OCI-M1 (cell line): ENCODE measurements around the gene XPO6.
"Not testable (repeated sequence)": the region's sequence is repeated elsewhere in the genome, so short reads cannot be mapped to it uniquely, and the experiment has no call there.

Source experiments
- DNase-seq: peaks from one replicate; lab custom pipeline; 2025; lab: John Stamatoyannopoulos, UW

The XPO6 gene, protein sequence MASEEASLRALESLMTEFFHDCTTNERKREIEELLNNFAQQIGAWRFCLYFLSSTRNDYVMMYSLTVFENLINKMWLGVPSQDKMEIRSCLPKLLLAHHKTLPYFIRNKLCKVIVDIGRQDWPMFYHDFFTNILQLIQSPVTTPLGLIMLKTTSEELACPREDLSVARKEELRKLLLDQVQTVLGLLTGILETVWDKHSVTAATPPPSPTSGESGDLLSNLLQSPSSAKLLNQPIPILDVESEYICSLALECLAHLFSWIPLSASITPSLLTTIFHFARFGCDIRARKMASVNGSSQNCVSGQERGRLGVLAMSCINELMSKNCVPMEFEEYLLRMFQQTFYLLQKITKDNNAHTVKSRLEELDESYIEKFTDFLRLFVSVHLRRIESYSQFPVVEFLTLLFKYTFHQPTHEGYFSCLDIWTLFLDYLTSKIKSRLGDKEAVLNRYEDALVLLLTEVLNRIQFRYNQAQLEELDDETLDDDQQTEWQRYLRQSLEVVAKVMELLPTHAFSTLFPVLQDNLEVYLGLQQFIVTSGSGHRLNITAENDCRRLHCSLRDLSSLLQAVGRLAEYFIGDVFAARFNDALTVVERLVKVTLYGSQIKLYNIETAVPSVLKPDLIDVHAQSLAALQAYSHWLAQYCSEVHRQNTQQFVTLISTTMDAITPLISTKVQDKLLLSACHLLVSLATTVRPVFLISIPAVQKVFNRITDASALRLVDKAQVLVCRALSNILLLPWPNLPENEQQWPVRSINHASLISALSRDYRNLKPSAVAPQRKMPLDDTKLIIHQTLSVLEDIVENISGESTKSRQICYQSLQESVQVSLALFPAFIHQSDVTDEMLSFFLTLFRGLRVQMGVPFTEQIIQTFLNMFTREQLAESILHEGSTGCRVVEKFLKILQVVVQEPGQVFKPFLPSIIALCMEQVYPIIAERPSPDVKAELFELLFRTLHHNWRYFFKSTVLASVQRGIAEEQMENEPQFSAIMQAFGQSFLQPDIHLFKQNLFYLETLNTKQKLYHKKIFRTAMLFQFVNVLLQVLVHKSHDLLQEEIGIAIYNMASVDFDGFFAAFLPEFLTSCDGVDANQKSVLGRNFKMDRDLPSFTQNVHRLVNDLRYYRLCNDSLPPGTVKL

DNA sequence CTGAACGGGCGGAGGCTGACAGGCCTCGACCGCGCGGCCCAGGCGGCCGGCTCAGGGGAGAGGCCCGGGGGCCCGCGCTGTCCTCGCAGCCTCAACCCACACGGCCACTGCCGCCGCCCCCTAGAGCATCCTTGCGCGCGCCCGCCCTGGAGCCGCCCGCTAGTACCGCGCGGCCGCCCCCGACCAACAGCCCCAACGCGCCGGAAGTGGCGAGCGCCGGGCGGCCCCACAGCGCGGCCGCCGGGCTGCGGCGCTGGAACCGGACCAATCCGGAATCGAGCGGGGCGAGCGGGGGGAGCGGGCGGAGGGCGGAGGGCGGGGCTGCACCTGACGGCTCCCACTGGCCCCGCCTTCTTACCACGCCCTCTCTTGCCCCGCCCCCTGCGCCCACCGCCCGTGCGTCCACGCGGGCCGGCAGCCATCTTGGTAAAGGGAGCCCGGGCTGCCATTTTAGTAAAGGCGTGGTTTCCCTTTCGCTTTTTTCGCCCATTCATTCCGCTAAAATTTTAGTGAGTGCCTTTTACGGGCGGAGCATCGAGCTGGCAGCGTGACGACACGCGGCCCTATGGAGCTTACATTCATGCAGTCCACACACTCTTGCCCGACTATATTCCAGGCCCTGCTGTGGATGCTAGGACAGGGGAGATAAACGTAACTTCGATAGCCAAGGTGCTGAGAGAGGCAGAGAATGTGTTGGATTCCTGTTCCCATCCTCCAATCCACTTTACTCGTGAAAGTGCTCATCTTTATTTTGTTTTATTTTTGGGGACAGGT is at the start of gene XPO6:
TSS of gene XPO6 (minus strand) at position 208 of the 774 bp plus-strand sequence. CDS start 597 bp downstream, outside the sequence.
- peak; percentile 98 for DNase-seq

DNA sequence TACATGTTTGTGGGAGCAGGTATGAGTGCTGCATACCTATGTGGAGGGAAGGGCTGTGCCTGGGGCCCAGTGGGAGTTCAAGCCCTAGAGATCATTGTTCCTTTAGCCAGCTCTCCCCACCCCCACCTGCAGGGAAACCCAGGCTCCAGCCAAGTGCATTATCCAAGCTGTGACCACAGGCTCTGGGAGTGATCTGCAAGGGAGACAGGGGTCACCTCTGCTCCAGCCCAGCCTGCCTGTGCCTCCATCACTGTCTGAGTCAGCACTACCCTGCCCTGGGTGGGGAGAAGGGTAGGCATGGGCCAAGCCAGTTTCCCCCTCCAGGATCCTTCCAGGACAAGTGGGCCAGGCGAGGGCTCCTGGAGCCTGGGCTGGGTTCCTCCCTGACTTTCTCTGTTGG is 48.4 kb upstream of the XPO6 start:
- no peak for DNase-seq

DNA sequence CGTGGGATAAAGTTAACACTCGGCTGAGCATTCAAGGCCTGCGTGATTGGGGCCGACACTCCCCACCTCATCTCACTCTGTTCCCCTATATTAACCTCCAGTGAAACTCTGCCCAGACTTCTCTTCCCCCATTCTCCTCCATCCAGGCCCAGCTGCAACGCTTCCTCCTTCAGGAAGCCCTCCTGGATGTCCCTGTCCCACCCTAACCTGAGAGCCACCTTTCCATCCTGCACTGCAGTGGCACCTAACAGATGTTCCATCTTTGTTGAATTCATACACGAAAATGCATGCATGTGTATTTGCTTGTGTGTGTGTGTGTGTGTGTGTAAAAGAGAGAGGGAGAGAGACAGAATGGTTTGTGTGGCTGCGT is 48.0 kb upstream of the XPO6 start:
- no peak for DNase-seq

DNA sequence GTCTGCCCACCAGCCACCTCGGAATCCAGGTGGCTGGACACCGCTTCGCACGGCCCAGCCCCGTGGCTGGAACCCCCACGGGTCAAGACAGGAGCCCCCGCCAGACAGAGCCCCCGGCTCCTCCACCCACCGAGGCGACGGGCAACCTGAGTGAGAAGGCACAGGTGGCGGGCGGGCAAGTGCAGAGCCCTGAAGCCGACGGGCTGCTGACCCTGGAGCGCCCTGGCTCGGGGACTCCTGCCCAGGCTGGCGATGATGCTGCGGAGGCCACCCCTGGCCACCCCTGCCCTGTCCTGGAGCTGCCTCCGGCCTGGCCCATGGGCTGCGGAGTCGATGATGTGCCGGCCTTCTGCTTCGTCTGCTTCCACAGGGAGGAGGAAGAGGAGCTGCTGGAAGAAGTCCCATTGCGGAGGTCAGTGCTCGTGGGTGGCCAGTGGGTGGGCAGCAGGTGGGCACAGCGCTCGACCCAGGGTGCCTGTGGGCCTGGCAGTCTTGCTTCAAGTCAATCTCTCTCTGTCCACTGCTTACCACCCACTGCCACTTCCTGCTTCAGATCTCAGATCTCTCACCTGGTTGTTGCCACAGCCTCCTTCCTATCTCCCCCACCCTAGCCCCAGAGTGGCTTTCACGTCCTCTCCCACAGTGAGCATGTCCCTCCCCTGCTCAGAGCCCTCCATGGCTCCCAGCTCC is 47.5 kb upstream of the XPO6 start:
- no peak for DNase-seq

DNA sequence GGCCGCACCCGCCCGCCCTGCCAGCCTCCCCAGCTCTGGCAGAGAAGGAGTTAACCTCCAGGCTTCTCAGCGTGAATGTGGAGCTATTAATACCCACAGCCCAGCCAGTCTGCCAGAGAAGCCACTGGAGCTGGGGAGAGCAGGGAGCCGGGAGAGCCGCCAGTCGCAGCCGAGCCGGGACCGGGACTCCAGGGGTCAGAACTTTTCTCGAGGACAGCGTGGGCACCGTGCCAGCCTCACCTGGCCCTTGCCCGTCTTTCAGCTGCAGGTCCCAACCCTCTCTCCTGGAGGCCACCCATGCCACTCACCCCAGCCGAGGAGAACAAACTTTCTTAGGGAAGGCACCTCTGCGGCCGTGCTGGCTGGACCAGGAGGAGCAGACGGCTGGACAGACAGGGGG is 46.8 kb upstream of the XPO6 start:
- no peak for DNase-seq

DNA sequence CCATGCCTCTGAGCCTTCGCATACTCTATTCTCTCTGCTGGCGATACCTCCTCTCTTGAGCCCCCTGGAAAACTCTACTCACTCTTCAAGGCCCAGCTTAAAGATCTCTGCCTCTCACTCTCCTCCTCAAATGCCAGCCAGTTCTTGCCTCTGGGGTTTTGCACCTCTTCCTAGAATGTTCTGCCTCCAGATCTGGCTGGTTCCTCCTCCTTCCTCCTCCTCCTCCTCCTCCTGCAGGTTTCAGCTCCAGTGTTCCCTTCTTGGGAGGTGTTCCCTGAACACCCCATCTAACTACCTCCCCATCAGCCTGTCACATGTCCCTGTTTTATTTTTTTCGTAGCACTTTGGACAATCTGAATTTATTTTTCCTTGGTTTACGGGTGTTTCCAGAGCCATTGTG is 45.5 kb upstream of the XPO6 start:
- DNase-seq = no peak

DNA sequence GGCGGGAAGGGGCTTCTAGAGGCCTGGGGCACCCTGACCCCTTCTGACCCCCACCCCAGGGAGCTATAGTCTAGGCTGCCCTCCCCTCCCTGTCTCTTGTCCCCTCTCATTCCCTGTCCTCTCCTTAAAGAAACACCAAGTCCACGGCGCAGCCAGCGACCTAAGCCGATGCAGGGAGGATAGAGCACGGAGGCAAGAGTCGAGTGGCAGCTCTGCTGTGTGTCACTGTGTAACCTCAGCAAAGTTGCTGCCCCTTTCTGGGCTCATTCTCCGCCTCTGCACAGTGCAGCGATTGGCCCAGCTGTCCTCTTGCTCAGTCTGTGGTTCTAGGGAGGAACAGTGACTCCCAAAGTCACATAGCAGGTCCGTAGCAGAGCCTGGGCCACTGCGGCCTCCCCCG is 44.1 kb upstream of the XPO6 start:
- no peak for DNase-seq

DNA sequence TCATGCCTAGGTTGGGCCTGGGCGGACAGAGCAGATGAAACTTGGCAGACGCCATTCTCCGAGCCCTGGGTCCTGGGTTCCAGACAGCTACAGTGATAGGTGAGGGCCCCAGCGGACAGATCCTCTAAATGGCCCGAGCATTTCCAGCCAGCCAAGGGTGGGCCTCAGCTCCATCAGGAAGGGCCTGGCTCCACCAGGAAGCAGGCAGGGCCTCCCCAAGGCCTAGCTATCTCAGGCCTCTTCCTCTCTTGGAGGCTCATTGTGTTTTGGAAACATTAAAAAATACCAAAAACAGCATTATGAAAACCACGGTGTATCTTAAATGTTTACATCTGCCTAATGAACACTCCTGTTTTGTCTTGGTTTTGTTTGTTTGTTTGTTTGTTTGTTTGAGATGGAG is 42.4 kb upstream of the XPO6 start:
- DNase-seq = no peak

DNA sequence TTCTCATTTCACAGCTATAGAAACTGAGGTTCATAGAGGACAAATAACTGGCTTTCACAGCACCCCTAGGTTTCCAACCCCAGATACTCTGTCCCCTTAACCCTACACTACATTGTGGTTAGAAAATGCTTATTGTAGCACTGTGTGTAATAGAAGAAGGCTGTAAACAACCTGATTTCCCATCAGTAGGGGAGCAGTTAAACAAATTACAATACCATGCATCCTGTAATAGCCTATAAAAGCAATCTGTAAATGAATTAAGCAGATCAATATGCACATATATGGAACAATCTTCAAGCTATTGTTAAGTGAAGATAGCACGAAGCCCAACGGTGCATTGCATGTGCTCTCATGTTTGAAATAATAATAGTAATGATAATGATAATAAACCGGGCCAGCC is 39.2 kb upstream of the XPO6 start:
- no peak for DNase-seq

DNA sequence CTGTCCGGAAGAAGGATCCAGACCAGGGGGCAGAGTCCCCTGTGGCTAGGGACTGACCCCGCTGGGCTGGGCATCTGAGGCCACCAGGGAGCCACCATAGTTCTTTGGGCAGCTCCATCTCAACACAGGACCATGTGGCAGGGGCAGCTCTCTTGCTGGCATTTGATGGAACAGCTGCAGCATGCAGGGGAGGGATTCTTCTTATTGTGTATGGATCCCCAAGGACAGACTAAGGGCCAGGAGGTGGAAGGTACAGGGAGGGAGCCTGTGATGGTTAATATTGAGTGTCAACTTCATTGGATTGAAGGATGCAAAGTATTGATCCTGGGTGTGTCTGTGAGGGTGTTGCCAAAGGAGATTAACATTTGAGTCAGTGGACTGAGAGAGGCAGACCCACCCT is 37.7 kb upstream of the XPO6 start:
- DNase-seq = not testable (repeated sequence)

DNA sequence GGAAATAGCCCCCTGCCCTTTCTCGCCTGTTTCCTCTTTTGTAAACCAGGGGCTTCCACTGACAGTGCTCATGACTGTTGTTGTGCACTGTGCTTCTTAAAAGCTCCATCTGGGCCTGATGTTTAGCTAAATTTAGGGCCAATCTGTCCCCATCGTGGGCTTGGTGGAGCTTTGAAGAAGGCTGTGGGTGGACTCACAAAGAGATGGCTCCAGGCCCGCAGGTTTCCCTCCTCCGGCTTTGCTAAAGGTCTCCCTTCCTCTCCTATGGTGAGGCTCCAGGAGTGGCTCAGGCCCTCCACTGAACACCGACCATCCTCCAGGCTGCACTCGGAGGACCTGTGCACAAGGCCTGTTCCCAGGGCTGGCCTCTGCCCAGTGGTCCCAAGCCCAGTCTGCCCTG is 30.2 kb upstream of the XPO6 start:
- DNase-seq = no peak

DNA sequence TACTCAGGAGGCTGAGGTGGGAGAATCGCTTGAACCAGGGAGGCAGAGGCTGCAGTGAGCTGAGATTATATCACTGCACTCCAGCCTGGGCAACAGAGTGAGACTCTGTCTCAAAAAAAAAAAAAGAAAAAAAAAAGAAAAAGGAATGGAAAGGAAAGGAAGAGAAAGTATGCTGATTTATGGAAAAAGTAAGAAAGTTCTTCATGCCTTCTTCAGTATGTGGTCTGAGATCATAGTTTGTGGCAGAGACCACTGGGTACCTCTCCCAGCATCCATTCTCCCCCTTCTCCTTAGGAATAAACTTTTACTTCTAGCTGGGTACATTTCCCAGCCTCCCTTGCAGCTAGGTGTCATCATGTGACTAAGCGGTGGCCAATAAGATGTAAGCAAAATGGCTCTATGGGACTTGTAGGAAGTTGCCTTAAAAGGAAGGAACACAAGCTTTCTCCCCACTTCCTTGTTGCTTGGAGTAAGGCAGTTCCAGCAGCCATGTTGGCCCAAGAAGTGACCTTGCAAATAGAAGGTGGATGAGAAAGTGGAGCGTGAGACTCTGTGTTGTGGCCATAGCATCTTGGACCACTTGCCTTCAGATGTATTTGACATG is 26.1 kb upstream of the XPO6 start:
- peak; percentile 44 for DNase-seq

DNA sequence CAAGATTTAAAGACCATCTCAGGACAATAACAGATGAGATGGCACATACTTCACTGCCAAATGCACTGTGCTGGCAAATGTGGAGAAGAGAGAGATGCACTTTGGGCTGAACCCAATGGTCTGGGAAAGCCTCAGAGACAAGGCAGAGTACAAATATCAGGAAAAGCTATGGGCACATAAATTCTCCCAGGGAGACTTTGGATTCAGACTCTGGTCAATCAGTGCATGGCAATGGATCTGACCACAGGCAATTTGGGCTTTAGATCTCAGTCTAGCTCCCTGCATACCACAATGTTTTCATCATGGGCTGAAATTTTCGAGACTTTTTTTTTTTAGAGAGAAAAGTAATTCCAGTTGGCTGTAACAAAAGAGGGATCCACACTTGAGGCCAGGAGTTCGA is 20.0 kb upstream of the XPO6 start:
- no peak for DNase-seq

DNA sequence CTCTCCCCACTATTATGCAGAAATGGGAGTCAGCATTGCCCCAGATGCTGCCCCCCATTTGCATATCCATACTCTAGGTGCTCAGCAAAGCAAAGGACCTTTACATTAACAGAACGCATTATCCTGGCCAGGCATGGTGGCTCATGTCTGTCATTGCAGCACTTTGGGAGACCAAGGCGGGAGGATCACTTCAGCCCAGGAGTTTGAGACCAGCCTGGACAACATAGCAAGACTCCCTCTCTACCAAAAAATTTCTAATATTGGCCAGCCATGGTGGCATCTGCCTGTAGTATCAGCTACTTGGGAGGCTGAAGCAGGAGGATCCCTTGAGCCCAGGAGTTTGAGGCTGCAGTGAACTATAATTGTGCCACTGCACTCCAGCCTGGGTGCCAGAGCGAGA is 12.1 kb upstream of the XPO6 start:
- DNase-seq = not testable (repeated sequence)

DNA sequence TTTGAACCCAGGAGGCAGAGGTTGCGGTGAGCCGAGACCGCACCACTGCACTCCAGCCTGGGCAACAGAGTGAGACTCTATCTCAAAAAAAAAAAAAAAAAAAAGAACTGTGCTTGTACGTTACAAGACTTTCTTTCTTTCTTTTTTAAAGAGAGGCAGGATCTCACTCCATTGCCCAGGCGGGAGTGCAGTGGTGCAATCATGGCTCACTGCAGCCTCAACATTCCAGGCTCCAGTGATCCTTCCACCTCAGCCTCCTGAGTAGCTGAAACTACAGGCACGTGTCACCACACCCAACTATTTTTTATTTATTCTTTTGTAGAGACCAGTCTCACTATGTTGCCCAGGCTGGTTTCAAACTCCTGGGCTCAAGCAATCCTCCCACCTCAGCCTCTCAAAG is 8.0 kb upstream of the XPO6 start:
- not testable (repeated sequence) for DNase-seq

DNA sequence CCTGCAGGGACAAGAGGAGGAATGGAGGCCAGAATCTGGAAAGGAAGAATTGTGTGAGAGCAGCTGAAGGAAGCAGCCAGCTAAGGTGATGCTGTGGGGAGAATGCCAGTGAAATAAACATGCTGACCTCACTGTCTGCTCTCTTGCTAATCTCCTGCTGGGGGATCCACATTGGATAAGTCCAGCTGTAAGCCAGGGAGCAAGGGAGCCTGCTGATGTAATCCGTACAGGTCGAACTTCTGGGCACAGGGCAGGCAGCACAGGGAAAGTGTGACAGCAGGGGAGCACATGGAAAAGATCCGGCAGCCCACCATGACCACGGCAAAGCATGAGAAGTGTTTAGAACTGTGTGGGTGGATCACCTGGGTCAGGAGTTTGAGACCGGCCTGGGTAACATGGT is 7.5 kb upstream of the XPO6 start:
- DNase-seq = no peak

DNA sequence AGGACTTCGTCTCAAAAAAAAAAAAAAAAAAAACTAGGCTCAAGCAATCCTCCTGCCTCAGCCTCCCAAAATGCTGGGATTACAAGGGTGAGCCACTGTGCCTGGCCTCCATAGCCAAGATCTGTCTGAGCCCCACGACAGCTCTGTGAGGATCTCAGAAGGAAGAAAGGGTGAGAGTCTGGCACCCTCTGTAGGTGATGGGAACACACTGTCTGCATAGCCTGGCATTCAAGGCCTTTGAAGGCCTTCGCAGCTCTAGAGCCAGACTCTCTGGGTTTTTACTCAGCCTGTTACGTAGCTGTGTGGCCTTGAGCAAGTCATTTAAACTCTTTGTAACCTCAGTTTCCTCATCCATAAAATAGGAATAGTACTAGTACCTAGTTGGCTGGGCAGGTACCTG is 6.3 kb upstream of the XPO6 start:
- DNase-seq = peak; percentile 54

DNA sequence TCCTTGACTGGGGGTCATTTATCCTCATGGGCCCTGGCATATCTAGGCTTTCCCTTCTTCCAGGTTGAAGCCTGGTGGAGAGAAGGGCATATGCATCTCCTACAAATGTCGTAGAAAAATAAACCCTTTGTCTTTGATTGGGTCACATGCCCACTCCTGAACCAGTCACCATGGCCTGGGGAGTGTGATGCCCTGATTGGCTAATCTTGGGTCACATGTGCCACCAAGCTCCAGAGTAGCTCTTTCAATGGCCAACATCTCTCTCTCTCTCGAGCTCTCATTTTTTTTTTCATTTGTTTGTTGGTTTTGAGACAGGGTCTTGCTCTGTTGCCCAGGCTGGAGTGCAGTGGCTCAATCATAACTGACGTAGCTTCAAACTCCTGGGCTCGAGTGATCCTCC is 5.6 kb upstream of the XPO6 start:
- DNase-seq = no peak

DNA sequence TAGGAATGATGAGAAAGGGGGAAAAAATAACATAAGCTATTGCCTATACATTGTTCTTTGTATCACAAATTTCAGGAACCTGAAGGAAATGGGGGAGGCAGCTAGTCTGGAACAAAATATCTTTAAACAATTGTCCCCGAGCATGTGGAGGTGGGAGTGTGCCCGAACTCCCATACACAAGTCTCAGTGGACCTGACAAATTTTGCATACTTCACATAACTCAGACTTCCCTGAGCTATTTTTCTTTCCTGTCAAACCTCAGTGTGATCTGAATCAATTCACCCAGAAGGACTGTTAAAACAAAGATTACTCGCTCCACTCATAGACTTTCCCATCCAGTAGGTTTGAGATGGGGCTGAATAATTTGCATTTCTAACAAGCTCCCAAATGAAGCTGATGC is 1.6 kb upstream of the XPO6 start:
- DNase-seq = no peak

DNA sequence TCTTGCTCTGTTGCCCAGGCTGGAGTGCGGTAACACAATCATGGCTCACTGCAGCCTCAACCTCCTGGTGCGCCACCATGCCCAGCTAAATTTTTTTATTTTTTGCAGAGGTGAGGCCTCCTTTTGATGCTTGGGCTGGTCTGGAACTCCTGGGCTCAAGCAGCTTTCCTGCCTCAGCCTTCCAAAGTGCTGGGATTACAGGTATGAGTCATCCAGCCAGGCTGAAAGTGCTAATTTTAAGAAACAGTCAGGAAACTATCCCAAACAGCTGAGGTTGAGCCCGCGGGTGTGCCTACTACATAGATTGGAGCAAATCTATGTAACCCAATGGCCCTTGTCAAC is 738 bp upstream of the XPO6 start:
- DNase-seq = peak; percentile 42

DNA sequence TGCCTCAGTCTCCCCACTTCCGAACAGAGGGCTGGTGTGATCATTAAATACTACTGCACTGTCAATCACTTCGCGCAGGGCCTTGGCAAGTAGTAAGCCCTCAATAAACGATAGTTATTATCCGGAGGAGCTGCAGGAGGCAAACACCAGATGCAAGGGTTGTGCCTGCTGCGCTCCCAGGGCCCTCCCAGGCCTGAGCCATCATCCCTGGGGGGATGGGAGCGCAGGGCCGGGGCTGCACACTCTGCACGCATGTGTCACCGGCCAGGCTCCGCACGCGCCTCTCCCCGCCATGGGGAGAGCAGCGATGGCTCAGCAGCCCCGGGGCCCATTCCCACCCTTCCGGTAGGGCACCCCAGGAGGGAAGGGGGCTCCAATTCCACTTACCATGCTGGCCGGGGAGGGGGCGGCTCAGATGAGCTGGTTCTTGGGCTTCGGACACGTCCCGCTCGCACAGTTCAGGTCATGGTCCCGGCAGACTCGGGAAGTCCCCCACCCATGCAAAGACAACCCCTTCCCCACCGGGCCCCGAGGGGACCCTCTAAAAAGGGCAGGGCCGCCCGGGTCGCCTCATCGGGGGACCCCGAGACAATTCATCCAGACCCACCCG is 681 bp downstream of the XPO6 start:
- peak; percentile 79 for DNase-seq
